T-cell (primary cell): Measurements from ENCODE around the gene VAT1L. TPM values are rescaled to one million over a fixed set of nuclear protein-coding genes. Genes with fewer than 3 reads are reported as not detected.

ENCODE experiments used
- ATAC-seq, 4 experiments: fragments of 200-7000 bp in 3 of 4; fragments of 150-1000 bp in 1 of 4; cut with Tn5 transposase; replicated peaks in 1 of 4; 1 replicate in 3 of 4; 2 replicates in 1 of 4; pipeline ENCODE4 v1.10.0; 2021; ENCODE audit warnings: moderate library complexity in 3 of 4, mild to moderate bottlenecking in 2 of 4, moderate number of reproducible peaks in 1 of 4
- CTCF ChIA-PET, 2 donors: fragments of 300-600 bp; sonication (Branson Sonifier 250); formaldehyde crosslinking; loops; one replicate each; lab custom pipeline; 2022; ENCODE audit warnings: antibody characterized with exemption in 2 of 2; lab: Charles Lee
- POLR2A ChIA-PET, 2 donors: fragments of 300-600 bp; sonication (Branson Sonifier 250); formaldehyde crosslinking; loops; one replicate each; lab custom pipeline; 2022; ENCODE audit warnings: antibody characterized with exemption in 2 of 2; lab: Charles Lee
- DNase-seq, 35 experiments: peaks; one replicate each; pipeline versions ENCODE4 v3.0.0 to v3.0.0-alpha.2; 2013 to 2023
- H3K27ac ChIP-seq: one replicate; pipeline ENCODE4 v1.5.1; 2013; ENCODE audit warnings: low read length
- H3K27me3 ChIP-seq, 2 experiments: replicated peaks in 1 of 2; 1 replicate in 1 of 2; 2 replicates in 1 of 2; pipeline versions ENCODE4 v1.6.1 to v1.7.0; 2013; ENCODE audit warnings: low read length in 1 of 2, mixed read lengths in 1 of 2; ENCODE audit not compliant: control insufficient read depth in 2 of 2, insufficient read depth in 2 of 2; ENCODE audit errors: extremely low read depth in 1 of 2
- H3K36me3 ChIP-seq, 2 donors: 1 replicate in 1 of 2; 2 replicates in 1 of 2; pipeline versions ENCODE4 v1.6.1 to v1.7.0; 2013; ENCODE audit warnings: low read length in 1 of 2; ENCODE audit not compliant: control insufficient read depth in 2 of 2, insufficient read depth in 1 of 2; ENCODE audit errors: extremely low read depth in 1 of 2
- H3K4me1 ChIP-seq, 2 experiments: 1 replicate in 1 of 2; 2 replicates in 1 of 2; pipeline versions ENCODE4 v1.6.1 to v1.7.0; 2013; ENCODE audit warnings: low read length in 2 of 2, mixed read lengths in 1 of 2; ENCODE audit not compliant: insufficient read depth in 2 of 2, control insufficient read depth in 1 of 2; ENCODE audit errors: extremely low read depth in 1 of 2
- H3K4me3 ChIP-seq, 2 donors: 1 replicate in 1 of 2; 2 replicates in 1 of 2; pipeline versions ENCODE4 v1.5.1 to v1.7.0; 2013; ENCODE audit warnings: mild to moderate bottlenecking in 2 of 2, low read length in 1 of 2, moderate library complexity in 1 of 2; ENCODE audit not compliant: control insufficient read depth in 1 of 2; ENCODE audit errors: extremely low read depth in 1 of 2
- H3K9me3 ChIP-seq: 2 replicates; pipeline ENCODE4 v1.7.0; 2013
- H3K27ac Mint-ChIP-seq, 2 donors: one replicate each; pipeline ENCODE4 v1.8.0; 2020 to 2021; ENCODE audit warnings: mild to moderate bottlenecking in 2 of 2, mixed read lengths in 2 of 2
- H3K27me3 Mint-ChIP-seq, 2 donors: one replicate each; pipeline ENCODE4 v1.8.0; 2021 to 2022; ENCODE audit warnings: mixed read lengths in 2 of 2
- H3K36me3 Mint-ChIP-seq: one replicate; pipeline ENCODE4 v1.8.0; 2021; ENCODE audit warnings: mixed read lengths
- H3K4me1 Mint-ChIP-seq, 3 donors: one replicate each; pipeline ENCODE4 v1.8.0; 2020 to 2022; ENCODE audit warnings: mixed read lengths in 3 of 3, mild to moderate bottlenecking in 1 of 3
- H3K4me3 Mint-ChIP-seq, 3 donors: one replicate each; pipeline ENCODE4 v1.8.0; 2020 to 2022; ENCODE audit warnings: mild to moderate bottlenecking in 3 of 3, mixed read lengths in 3 of 3, moderate library complexity in 3 of 3
- H3K9me3 Mint-ChIP-seq, 3 donors: one replicate each; pipeline ENCODE4 v1.8.0; 2020 to 2022; ENCODE audit warnings: mixed read lengths in 3 of 3
- WGBS: methylation state at CpG from one replicate; pipeline ENCODE4 v1.1.5; 2013; ENCODE audit warnings: missing lambda C conversion rate; ENCODE audit not compliant: insufficient coverage; 5-methylcytosine and 5-hydroxymethylcytosine counted together
- total RNA-seq, 35 experiments: library from RNA in 6 of 35; stranded (reverse) in 6 of 35; fragments of 120-200 nt in 1 of 35; gene quantifications; one replicate each; pipeline versions ENCODE4 v1.2.1 to v1.2.4 and lab custom pipeline; 2013 to 2026

The VAT1L gene
- total RNA-seq, 5 donors from 2014 or later (not counting 1 experiment from before 2014, with no cell fraction given) = 0.10 to 0.12 TPM; not detected in 3

GRCh38 chr16:77963185-77964044 is 175.1 kb downstream of the VAT1L start:
- H3K4me1 ChIP-seq = no peaks in the 10 kb centered on the region
- ATAC-seq = no peak
- WGBS = 20% methylated on average over 4 of the region's 16 CpGs
- peaks cover 0 to 16% of the 10 kb centered on the region in 2 experiments for H3K27me3 ChIP-seq
- Mint-ChIP-seq H3K9me3 (no peaks in the 10 kb centered on the region), H3K4me1 (no peaks in the 10 kb centered on the region), H3K36me3 (no peaks in the 10 kb centered on the region), H3K27ac (no peak overlapping the region), H3K27me3 (peaks cover 29 to 32% of the 10 kb centered on the region in 2 donors), H3K4me3 (no peak overlapping the region)
- ChIA-PET CTCF (interaction anchor here in 1 of 2 donors (0.6 kb wide), 1 partner anchor 792 kb away, joined by 3 read pairs; no protein-coding TSS in a partner anchor), POLR2A (no interaction called here)
- H3K9me3 ChIP-seq = no peaks in the 10 kb centered on the region
- no peak overlapping the region for H3K27ac ChIP-seq
- no peak overlapping the region for H3K4me3 ChIP-seq
- H3K36me3 ChIP-seq = no peaks in the 10 kb centered on the region
- no peak for DNase-seq

GRCh38 chr16:77965346-77965745 is 177.0 kb downstream of the VAT1L start:
- ATAC-seq (no peak), DNase-seq (no peak)
- no peaks in the 10 kb centered on the region for H3K4me1 Mint-ChIP-seq
- Histone ChIP-seq H3K4me1 (no peaks in the 10 kb centered on the region), H3K27me3 (peaks cover 0 to 19% of the 10 kb centered on the region in 2 experiments), H3K9me3 (no peaks in the 10 kb centered on the region), H3K36me3 (no peaks in the 10 kb centered on the region), H3K27ac (no peak overlapping the region), H3K4me3 (no peak overlapping the region)
- H3K9me3 Mint-ChIP-seq = no peaks in the 10 kb centered on the region
- H3K27me3 Mint-ChIP-seq = peaks cover 30 to 32% of the 10 kb centered on the region in 2 donors
- H3K4me3 Mint-ChIP-seq = no peak overlapping the region
- POLR2A ChIA-PET = no interaction called here
- CTCF ChIA-PET = interaction anchor here (0.9 to 1.2 kb wide), 2 partner anchors 17 to 284 kb away, joined by 3 to 4 read pairs; no protein-coding TSS in a partner anchor
- WGBS = 60% methylated on average over 1 of the region's 3 CpGs
- no peaks in the 10 kb centered on the region for H3K36me3 Mint-ChIP-seq
- H3K27ac Mint-ChIP-seq = no peak overlapping the region

GRCh38 chr16:77967054-77967904 is 178.9 kb downstream of the VAT1L start:
- H3K9me3 ChIP-seq = no peaks in the 10 kb centered on the region
- peaks cover 0 to 20% of the 10 kb centered on the region in 2 experiments for H3K27me3 ChIP-seq
- DNase-seq (no peak), ATAC-seq (no peak)
- no peaks in the 10 kb centered on the region for H3K36me3 Mint-ChIP-seq
- no peak overlapping the region for H3K27ac ChIP-seq
- no peaks in the 10 kb centered on the region for H3K36me3 ChIP-seq
- H3K4me1 ChIP-seq = no peaks in the 10 kb centered on the region
- CTCF ChIA-PET = interaction anchor here in 1 of 2 donors (0.5 to 1.3 kb wide), 2 partner anchors 293 to 303 kb away, joined by 3 to 4 read pairs; no protein-coding TSS in a partner anchor
- no peak overlapping the region for H3K27ac Mint-ChIP-seq
- H3K4me3 ChIP-seq = no peak overlapping the region
- H3K9me3 Mint-ChIP-seq = no peaks in the 10 kb centered on the region
- H3K27me3 Mint-ChIP-seq = peaks cover 22 to 32% of the 10 kb centered on the region in 2 donors
- 78% methylated on average over 3 of the region's 7 CpGs for WGBS
- no peak overlapping the region for H3K4me3 Mint-ChIP-seq
- H3K4me1 Mint-ChIP-seq = no peaks in the 10 kb centered on the region
- POLR2A ChIA-PET = no interaction called here

- no peaks in the 10 kb centered on the region for H3K36me3 Mint-ChIP-seq
- Histone ChIP-seq H3K4me3 (no peak overlapping the region), H3K4me1 (no peaks in the 10 kb centered on the region), H3K27me3 (peaks cover 0 to 17% of the 10 kb centered on the region in 2 experiments), H3K9me3 (no peaks in the 10 kb centered on the region), H3K36me3 (no peaks in the 10 kb centered on the region), H3K27ac (no peak overlapping the region)
- peaks cover 16 to 17% of the 10 kb centered on the region in 2 donors for H3K27me3 Mint-ChIP-seq
- H3K4me1 Mint-ChIP-seq = no peaks in the 10 kb centered on the region
- no peak for ATAC-seq
- H3K4me3 Mint-ChIP-seq = no peak overlapping the region
- H3K9me3 Mint-ChIP-seq = no peaks in the 10 kb centered on the region
- 92% methylated on average over 2 of the region's 6 CpGs for WGBS
- CTCF ChIA-PET = interaction anchor here (0.5 to 1.7 kb wide), 5 partner anchors 10 to 294 kb away, joined by 3 to 16 read pairs (median 4); no protein-coding TSS in a partner anchor
- no peak overlapping the region for H3K27ac Mint-ChIP-seq
- no peak for DNase-seq
- POLR2A ChIA-PET = no interaction called here
These were observed 181.5 kb downstream of the VAT1L start for GRCh38 chr16:77969861-77970260.

DNA sequence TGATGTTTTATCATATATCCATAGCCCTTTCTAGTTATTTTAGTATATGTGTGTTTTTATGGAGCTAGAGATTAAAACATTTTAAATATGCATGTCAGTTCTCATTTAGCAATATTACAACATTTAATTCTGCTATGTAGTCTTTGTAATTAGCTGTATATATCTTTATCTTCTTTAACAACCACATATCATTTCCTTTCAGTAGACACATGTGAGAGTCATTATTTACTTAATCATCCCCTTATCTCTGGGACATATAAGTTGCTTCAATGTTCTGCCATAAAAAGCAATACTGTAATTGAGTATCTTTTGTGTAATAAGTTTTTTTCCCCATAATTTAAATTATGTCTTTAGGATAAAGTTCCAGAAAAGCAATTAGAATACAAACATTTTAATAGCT is 182.0 kb downstream of the VAT1L start:
- Histone ChIP-seq H3K9me3 (no peaks in the 10 kb centered on the region), H3K27ac (no peak overlapping the region), H3K4me1 (no peaks in the 10 kb centered on the region), H3K36me3 (no peaks in the 10 kb centered on the region), H3K27me3 (peaks cover 0 to 17% of the 10 kb centered on the region in 2 experiments), H3K4me3 (no peak overlapping the region)
- ATAC-seq = no peak
- CTCF ChIA-PET = interaction anchor here (0.6 to 2.9 kb wide), 7 partner anchors 11 to 295 kb away, joined by 3 to 16 read pairs (median 4); no protein-coding TSS in a partner anchor
- POLR2A ChIA-PET = no interaction called here
- no peak overlapping the region for H3K27ac Mint-ChIP-seq
- H3K9me3 Mint-ChIP-seq = no peaks in the 10 kb centered on the region
- H3K27me3 Mint-ChIP-seq = peaks cover 15 to 16% of the 10 kb centered on the region in 2 donors
- no peaks in the 10 kb centered on the region for H3K36me3 Mint-ChIP-seq
- DNase-seq = no peak
- no peak overlapping the region for H3K4me3 Mint-ChIP-seq
- H3K4me1 Mint-ChIP-seq = no peaks in the 10 kb centered on the region
